Renal pelvis (tissue), 4 donors: Measurements from ENCODE around the gene ZNF382. TPM values are rescaled to one million over a fixed set of nuclear protein-coding genes. Genes with fewer than 3 reads are reported as not detected.

Experiments used
- DNase-seq: peaks from one replicate; pipeline ENCODE4 v3.0.0-alpha.2; 2013
- polyA plus RNA-seq, 3 donors: library from polyadenylated mRNA; unstranded; fragments of 120-200 nt; gene quantifications; one replicate each; pipeline ENCODE4 v1.2.1, GENCODE V29; 2013; ENCODE audit not compliant: insufficient read length in 3 of 3

ZNF382 gene
- polyA plus RNA-seq, 3 donors: 5.9 to 12.0 (median 8.8) TPM

DNA sequence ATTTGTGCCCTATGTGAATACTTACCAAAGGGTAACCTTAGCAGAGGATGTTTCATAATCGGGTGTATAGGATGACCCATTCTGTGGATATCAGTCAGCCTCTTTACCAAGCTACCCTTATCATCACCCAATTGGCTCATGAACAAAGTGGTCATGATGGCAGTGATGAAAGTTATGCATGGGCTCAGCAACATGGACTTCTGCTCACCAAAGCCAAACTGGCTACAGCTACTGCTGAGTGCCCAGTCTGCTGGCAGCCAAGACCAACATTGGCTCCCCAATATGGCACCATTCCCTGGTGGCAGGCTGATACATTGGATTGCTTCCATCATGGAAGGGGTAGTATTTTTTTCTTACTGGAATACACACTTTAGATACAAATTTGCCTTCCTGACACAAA lies 67.3 kb downstream of the ZNF382 start:
- DNase-seq: no peak

GRCh38 chr19:36674201-36674600 lies 69.1 kb downstream of the ZNF382 start:
- no peak for DNase-seq

- no peak for DNase-seq
Observed at GRCh38 chr19:36679455-36679854, 74.3 kb downstream of the ZNF382 start.

Other genes with a start within 250 kb of the ZNF382 start
- 10 to 100 TPM; 11.0 to 16.6 (median 14.3) TPM for gene ZFP14, start 226.1 kb upstream of the ZNF382 start, polyA plus RNA-seq
- gene ZFP82, start 186.7 kb upstream of the ZNF382 start, polyA plus RNA-seq: 10 to 100 TPM; 11.8 to 13.6 (median 13.5) TPM
- 10 to 100 TPM; 13.8 to 18.3 (median 15.7) TPM for gene ZNF566, start 115.8 kb upstream of the ZNF382 start, polyA plus RNA-seq
- gene ZNF260, start 77.0 kb upstream of the ZNF382 start, polyA plus RNA-seq: 10 to 100 TPM; 26.4 to 33.0 (median 30.5) TPM
- 10 to 100 TPM; 15.7 to 26.8 (median 26.3) TPM for gene ZNF529, start 32.0 kb upstream of the ZNF382 start, polyA plus RNA-seq
- gene ZNF461, start 61.5 kb downstream of the ZNF382 start, polyA plus RNA-seq: 10 to 100 TPM; 10.1 to 15.5 (median 13.8) TPM
- gene ZNF567, start 82.3 kb downstream of the ZNF382 start, polyA plus RNA-seq: 10 to 100 TPM; 11.1 to 13.4 (median 12.0) TPM
- gene ZNF850, start 167.5 kb downstream of the ZNF382 start, polyA plus RNA-seq: 1 to 10 TPM; 2.6 to 4.5 (median 3.8) TPM
- 10 to 100 TPM in 2 of 3 donors, 1 to 10 TPM in 1; 9.7 to 17.1 (median 14.2) TPM for gene ZNF790, start 233.1 kb downstream of the ZNF382 start, polyA plus RNA-seq
- 10 to 100 TPM; 12.6 to 19.5 (median 19.4) TPM for gene ZNF345, start 245.6 kb downstream of the ZNF382 start, polyA plus RNA-seq